Measurements from ENCODE around the gene ARHGAP21. TPM values are rescaled to one million over a fixed set of nuclear protein-coding genes. Genes with fewer than 3 reads are reported as not detected.
A peak's percentile ranks its signal among the peaks of the same experiment; 100 is the strongest.

ARHGAP21 gene
- total and polyA plus RNA-seq, 9 of the 15 experiments (the other 6 are each of a cell fraction or from before 2014, with no cell fraction given), result 13.6 to 145 (median 60.8) TPM

- TF ChIP-seq E2F6 (IDR thresholded peaks at IDR 0.05; ENCODE audit: borderline replicate concordance in 1 of 2, extremely low read depth in 1 of 2, insufficient read depth in 1 of 2, insufficient read length in 1 of 2, low read depth in 1 of 2, low read length in 1 of 2, poor library complexity in 1 of 2, severe bottlenecking in 1 of 2), result peak; percentile 58 to 83
- TF ChIP-seq THAP12 (CRISPR knock-in tag; IDR thresholded peaks at IDR 0.05), result peak; percentile 73; the same call in 1 of the 2 replicates
- no peak for TF ChIP-seq ZKSCAN8 (CRISPR knock-in tag; IDR thresholded peaks at IDR 0.05)
- no peak for TF ChIP-seq RFX7 (CRISPR knock-in tag; IDR thresholded peaks at IDR 0.05)
- peak; percentile 71; the same call in 1 of the 2 replicates for TF ChIP-seq PHF8 (IDR thresholded peaks at IDR 0.05; ENCODE audit: borderline replicate concordance, low read length)
- TF ChIP-seq FOSL1 (tag; conservative IDR thresholded peaks at IDR 0.05), result peak; percentile 7; the same call in 1 of the 2 replicates
- TF ChIP-seq SAFB (IDR thresholded peaks at IDR 0.05; ENCODE audit: borderline replicate concordance, low read depth, low read length), result no peak
- TF ChIP-seq RFX5 (IDR thresholded peaks at IDR 0.05; ENCODE audit: low read depth, low read length), result no peak
- TF ChIP-seq GABPB1 (CRISPR knock-in tag; IDR thresholded peaks at IDR 0.05), result peak; percentile 23; the same call in 1 of the 2 replicates
- no peak for TF ChIP-seq ZEB2 (IDR thresholded peaks at IDR 0.05)
- no peak for TF ChIP-seq HOMEZ (CRISPR knock-in tag; IDR thresholded peaks at IDR 0.05)
- no peak; the same call in 1 of the 2 replicates for TF ChIP-seq LCOR (CRISPR knock-in tag; IDR thresholded peaks at IDR 0.05)
- TF ChIP-seq ZNF655 (CRISPR knock-in tag; IDR thresholded peaks at IDR 0.05), result no peak
- TF ChIP-seq ASH1L (IDR thresholded peaks at IDR 0.05; ENCODE audit: borderline replicate concordance, low read depth, partially characterized antibody), result peak; percentile 66
- peak; percentile 10; the same call in 1 of the 2 replicates for TF ChIP-seq NCOR1 (IDR thresholded peaks at IDR 0.05)
- TF ChIP-seq CXXC5 (CRISPR knock-in tag; IDR thresholded peaks at IDR 0.05), result peak; percentile 59
- TF ChIP-seq CHD2 (IDR thresholded peaks at IDR 0.05; ENCODE audit: low read depth, low read length), result peak; percentile 57; the same call in 1 of the 2 replicates
- TF ChIP-seq HNRNPLL (IDR thresholded peaks at IDR 0.05; ENCODE audit: low read depth, low read length, poor library complexity, severe bottlenecking), result peak; percentile 70
Observed at GRCh38 chr10:24724381-24725228, 918 bp upstream of the ARHGAP21 start (continued).
